A549 (cell line): Measurements from ENCODE around the gene PAQR5. TPM values are rescaled to one million over a fixed set of nuclear protein-coding genes. Genes with fewer than 3 reads are reported as not detected.

Experiments used
- ATAC-seq, 2 experiments: fragments of 200-7000 bp in 1 of 2; fragments of >200 bp in 1 of 2; cut with Nextera tagmentation in 1 of 2; cut with Tn5 transposase in 1 of 2; 3 replicates each; pipeline versions ENCODE4 v1.8.0 to v1.9.1; 2018 to 2020; ENCODE audit warnings: mild to moderate bottlenecking in 1 of 2, moderate library complexity in 1 of 2
- CTCF ChIA-PET: fragments of 300-600 bp; sonication (Branson Sonifier 250); formaldehyde crosslinking; extraction: SDS; loops from one replicate; lab custom pipeline; 2021; ENCODE audit warnings: antibody characterized with exemption, inconsistent platforms; lab: Yijun Ruan, JAX
- POLR2A ChIA-PET: fragments of 350-600 bp; formaldehyde crosslinking; extraction: SDS; loops from one replicate; lab custom pipeline; 2021; ENCODE audit warnings: antibody characterized with exemption, inconsistent platforms; lab: Yijun Ruan, JAX
- DNase-seq, 2 experiments: peaks; one replicate each; pipeline versions ENCODE4 v3.0.0 to v3.0.0-alpha.2; 2011 to 2016; ENCODE audit warnings: low read depth in 1 of 2, low spot score in 1 of 2
- FAIRE-seq: peaks from 2 replicates; lab custom pipeline; 2011; peaks lifted over from hg19 to GRCh38; lab: Jason Lieb, UNC
- H3K27ac ChIP-seq, 2 experiments: fragments of >200 bp; sonication (Bioruptor Twin); formaldehyde crosslinking; 3 replicates each; pipeline ENCODE4 v1.5.1; 2016 to 2017
- H3K4me1 ChIP-seq: fragments of >200 bp; sonication (Bioruptor Twin); formaldehyde crosslinking; 3 replicates; pipeline ENCODE4 v1.6.1; 2016
- H3K4me2 ChIP-seq: fragments of >200 bp; sonication (Bioruptor Twin); formaldehyde crosslinking; 3 replicates; pipeline ENCODE4 v1.6.1; 2016
- H3K4me3 ChIP-seq: fragments of >200 bp; sonication (Bioruptor Twin); formaldehyde crosslinking; 3 replicates; pipeline ENCODE4 v1.5.1; 2016
- H3K9me3 ChIP-seq: fragments of >200 bp; sonication (Bioruptor Twin); formaldehyde crosslinking; 3 replicates; pipeline ENCODE4 v1.6.1; 2016
- ATOH8 ChIP-seq: fragments of 250-450 bp; sonication (Bioruptor Pico); IDR thresholded peaks from 2 replicates; pipeline ENCODE4 v1.5.0; 2020; ENCODE audit warnings: low read depth, mild to moderate bottlenecking, moderate library complexity
- BHLHE40 ChIP-seq: IDR thresholded peaks from 2 replicates; pipeline ENCODE4 v1.6.1; 2012; ENCODE audit warnings: low read depth, low read length, inconsistent platforms
- CTCF ChIP-seq: fragments of >200 bp; sonication (Bioruptor Twin); formaldehyde crosslinking; IDR thresholded peaks from 3 replicates; pipeline ENCODE4 v1.5.1; 2016
- E2F6 ChIP-seq: IDR thresholded peaks from 2 replicates; pipeline ENCODE4 v1.6.1; 2012; ENCODE audit warnings: low read depth, borderline replicate concordance
- EHF ChIP-seq: fragments of 250-450 bp; sonication (Bioruptor Pico); IDR thresholded peaks from 2 replicates; pipeline ENCODE4 v1.5.0; 2020; ENCODE audit warnings: mild to moderate bottlenecking
- HES2 ChIP-seq: fragments of >200 bp; sonication (Bioruptor Twin); formaldehyde crosslinking; IDR thresholded peaks from 2 replicates; pipeline ENCODE4 v1.6.1; 2016
- HEYL ChIP-seq: fragments of 250-450 bp; sonication (Bioruptor Pico); IDR thresholded peaks from 2 replicates; pipeline ENCODE4 v1.8.0; 2021; ENCODE audit warnings: mild to moderate bottlenecking, moderate library complexity
- HMGXB4 ChIP-seq: fragments of 250-450 bp; sonication (Bioruptor Pico); IDR thresholded peaks from 2 replicates; pipeline ENCODE4 v1.5.0; 2021; ENCODE audit warnings: mild to moderate bottlenecking, moderate library complexity, borderline replicate concordance
- HOXA7 ChIP-seq: fragments of 250-450 bp; sonication (Bioruptor Pico); IDR thresholded peaks from 2 replicates; pipeline ENCODE4 v1.5.0; 2020; ENCODE audit warnings: mild to moderate bottlenecking, moderate library complexity
- HOXB5 ChIP-seq: fragments of 250-450 bp; sonication (Bioruptor Pico); IDR thresholded peaks from 2 replicates; pipeline ENCODE4 v1.5.0; 2020; ENCODE audit warnings: mild to moderate bottlenecking, moderate library complexity
- JUN ChIP-seq, 2 experiments: fragments of >200 bp; sonication (Bioruptor Twin); formaldehyde crosslinking; IDR thresholded peaks; 2 replicates in 1 of 2; 3 replicates in 1 of 2; pipeline ENCODE4 v1.6.1; 2016 to 2017
- JUNB ChIP-seq: fragments of >200 bp; sonication (Bioruptor Twin); formaldehyde crosslinking; IDR thresholded peaks from 2 replicates; pipeline ENCODE4 v1.6.1; 2016
- KDM5A ChIP-seq: fragments of 200-600 bp; sonication (generic); IDR thresholded peaks from 2 replicates; pipeline ENCODE4 v1.6.1; 2016; ENCODE audit warnings: antibody characterized with exemption, mild to moderate bottlenecking
- MAFK ChIP-seq: fragments of 450-650 bp; IDR thresholded peaks from 2 replicates; pipeline ENCODE4 v1.6.1; 2014; ENCODE audit not compliant: partially characterized antibody
- MAX ChIP-seq: IDR thresholded peaks from 2 replicates; pipeline ENCODE4 v1.6.1; 2012
- MYC ChIP-seq: IDR thresholded peaks from 2 replicates; pipeline ENCODE4 v1.6.1; 2012; ENCODE audit warnings: mild to moderate bottlenecking, inconsistent platforms, low read length, improper control_type of control experiment, borderline replicate concordance
- NFE2L2 ChIP-seq: fragments of 150-350 bp; conservative IDR thresholded peaks from 2 replicates; pipeline ENCODE4 v1.6.1; 2014; ENCODE audit warnings: low read length
- NR3C1 ChIP-seq: fragments of >200 bp; sonication (Bioruptor Twin); formaldehyde crosslinking; IDR thresholded peaks from 3 replicates; pipeline ENCODE4 v1.6.1; 2017
- PBX3 ChIP-seq: IDR thresholded peaks from 2 replicates; pipeline ENCODE4 v1.6.1; 2012
- PHF8 ChIP-seq: fragments of 200-600 bp; sonication (generic); IDR thresholded peaks from 2 replicates; pipeline ENCODE4 v1.6.1; 2016; ENCODE audit warnings: low read depth, mild to moderate bottlenecking, antibody characterized with exemption, moderate library complexity, borderline replicate concordance
- POLR2A ChIP-seq: IDR thresholded peaks from 2 replicates; pipeline ENCODE4 v1.6.1; 2012; ENCODE audit warnings: mild to moderate bottlenecking, low read length
- POLR2AphosphoS2 ChIP-seq: conservative IDR thresholded peaks from 2 replicates; pipeline ENCODE4 v1.6.1; 2012; ENCODE audit warnings: low read length, improper control_type of control experiment, inconsistent platforms
- RAD21 ChIP-seq, 2 experiments: fragments of >200 bp in 1 of 2; sonication (Bioruptor Twin) in 1 of 2; formaldehyde crosslinking in 1 of 2; IDR thresholded peaks in 1 of 2; conservative IDR thresholded peaks in 1 of 2; 2 replicates in 1 of 2; 3 replicates in 1 of 2; pipeline ENCODE4 v1.6.1; 2012 to 2018; ENCODE audit warnings: inconsistent platforms in 1 of 2
- RARB ChIP-seq: fragments of 250-450 bp; sonication (Bioruptor Pico); IDR thresholded peaks from 2 replicates; pipeline ENCODE4 v1.8.0; 2021; ENCODE audit warnings: mild to moderate bottlenecking, moderate library complexity
- REST ChIP-seq: fragments of 200-600 bp; sonication (generic); IDR thresholded peaks from 2 replicates; pipeline ENCODE4 v1.6.1; 2016; ENCODE audit warnings: antibody characterized with exemption, mild to moderate bottlenecking, moderate library complexity
- RNF2 ChIP-seq: fragments of 200-600 bp; sonication (generic); IDR thresholded peaks from 2 replicates; pipeline ENCODE4 v1.6.1; 2016; ENCODE audit warnings: low read depth, mild to moderate bottlenecking, antibody characterized with exemption, moderate library complexity, borderline replicate concordance
- USF2 ChIP-seq: fragments of 450-650 bp; IDR thresholded peaks from 2 replicates; pipeline ENCODE4 v1.6.1; 2014; ENCODE audit warnings: antibody characterized with exemption
- ZFP36 ChIP-seq: fragments of 450-650 bp; IDR thresholded peaks from 2 replicates; pipeline ENCODE4 v1.6.1; 2014; ENCODE audit warnings: borderline replicate concordance; ENCODE audit not compliant: partially characterized antibody
- ZNF302 ChIP-seq: fragments of 250-450 bp; sonication (Bioruptor Pico); IDR thresholded peaks from 2 replicates; pipeline ENCODE4 v1.9.0; 2021; ENCODE audit warnings: inconsistent platforms, mild to moderate bottlenecking, moderate library complexity
- WGBS: methylation state at CpG from one replicate; pipeline ENCODE4 v1.1.6; 2017; ENCODE audit errors: missing lambda C conversion rate; 5-methylcytosine and 5-hydroxymethylcytosine counted together
- polyA plus RNA-seq, 4 experiments: library from polyadenylated mRNA; depleted of rRNA in 3 of 4; stranded (reverse); fragments of >200 nt; fragmentation: RNase III in 1 of 4; extraction: RNeasy Plus Mini Kit Qiagen cat#74134 plus additional on column Dnase treatment in 1 of 4; gene quantifications; 2 replicates in 3 of 4; 3 replicates in 1 of 4; pipeline ENCODE4 v1.2.3, GENCODE V29; 2011 to 2017

The PAQR5 gene
- polyA plus RNA-seq, 2 of the 4 experiments (the other 2 are of a cell fraction), result 104 to 114 TPM

GRCh38 chr15:69304182-69304545 lies 5.5 kb downstream of the PAQR5 start:
- H3K4me3 ChIP-seq, result peak overlapping the region; percentile 5; the same call in 2 of the 3 replicates
- FAIRE-seq (peak; percentile 98), ATAC-seq (peak; percentile 60 to 63), DNase-seq (peak; percentile 92 to 94)
- ChIA-PET POLR2A (interaction anchor here (0.5 to 2.0 kb wide), 5 partner anchors 9 to 154 kb away, joined by 3 to 10 read pairs (median 3); partner anchors contain the start of genes GLCE and RPLP1), CTCF (interaction anchor here (0.9 to 2.4 kb wide), 17 partner anchors 10 to 270 kb away, joined by 3 to 18 read pairs (median 5); partner anchors contain the start of gene GLCE)
- H3K27ac ChIP-seq, result peak overlapping the region; percentile 96 to 97
- 14% methylated on average over 5 of the region's 5 CpGs for WGBS
- no peaks in the 10 kb centered on the region for H3K9me3 ChIP-seq
- peak overlapping the region; percentile 85 for H3K4me2 ChIP-seq
- H3K4me1 ChIP-seq, result peaks cover 74% of the 10 kb centered on the region
- TF ChIP-seq BHLHE40 (no peak), MAFK (peak; percentile 95), NR3C1 (no peak), POLR2A (no peak), PBX3 (peak; percentile 58; the same call in 1 of the 2 replicates), HOXA7 (no peak), KDM5A (no peak), USF2 (no peak), PHF8 (no peak), CTCF (no peak), JUN (IDR thresholded peaks at IDR 0.05) (peak; percentile 55 to 87; a peak in 3 of 5 replicates), HEYL (no peak), EHF (CRISPR knock-in tag) (no peak), HES2 (peak; percentile 87), REST (no peak), RNF2 (no peak), HMGXB4 (no peak), ZFP36 (no peak), RARB (CRISPR knock-in tag) (no peak; the same call in 1 of the 2 replicates), JUNB (peak; percentile 83), ATOH8 (CRISPR knock-in tag) (peak; percentile 64; the same call in 1 of the 2 replicates), MAX (peak; percentile 81), E2F6 (no peak), MYC (no peak), HOXB5 (CRISPR knock-in tag) (peak; percentile 90), NFE2L2 (no peak), POLR2AphosphoS2 (no peak), RAD21 (conservative IDR thresholded peaks at IDR 0.05 in 1 of 2, IDR thresholded peaks at IDR 0.05 in 1 of 2) (peak in 1 of 2 experiments; percentile 18; a peak in 2 of 5 replicates), ZNF302 (CRISPR knock-in tag) (no peak)
